Small intestine (tissue), 7 donors: ENCODE data around the gene TLK2. TPM values are rescaled to one million over a fixed set of nuclear protein-coding genes. Genes with fewer than 3 reads are reported as not detected.
"Not testable (repeated sequence)": the region's sequence is repeated elsewhere in the genome, so short reads cannot be mapped to it uniquely, and the experiment has no call there.

Experiments
- DNase-seq, 2 donors: peaks; one replicate each; pipeline versions ENCODE4 v3.0.0 to v3.0.0-alpha.2; 2013
- FAIRE-seq: peaks from 2 replicates; lab custom pipeline; 2012; peaks lifted over from hg19 to GRCh38; lab: Jason Lieb, UNC
- H3K27ac ChIP-seq, 3 donors: one replicate each; pipeline ENCODE4 v1.5.1; 2013; ENCODE audit warnings: low read length in 2 of 3, mild to moderate bottlenecking in 2 of 3, control low read depth in 1 of 3, inconsistent platforms in 1 of 3, low read depth in 1 of 3, moderate library complexity in 1 of 3
- H3K27me3 ChIP-seq, 3 donors: one replicate each; pipeline ENCODE4 v1.6.1; 2013; ENCODE audit warnings: low read length in 3 of 3, inconsistent platforms in 1 of 3; ENCODE audit not compliant: control insufficient read depth in 3 of 3, insufficient read depth in 3 of 3
- H3K36me3 ChIP-seq, 3 donors: one replicate each; pipeline ENCODE4 v1.6.1; 2013; ENCODE audit warnings: low read length in 3 of 3, inconsistent platforms in 1 of 3, low read depth in 1 of 3, mild to moderate bottlenecking in 1 of 3, moderate library complexity in 1 of 3; ENCODE audit not compliant: control insufficient read depth in 3 of 3, insufficient read depth in 2 of 3
- H3K4me1 ChIP-seq, 3 donors: one replicate each; pipeline ENCODE4 v1.6.1; 2013; ENCODE audit warnings: low read length in 2 of 3, inconsistent platforms in 1 of 3, low read depth in 1 of 3, mild to moderate bottlenecking in 1 of 3, moderate library complexity in 1 of 3; ENCODE audit not compliant: control insufficient read depth in 3 of 3, insufficient read depth in 2 of 3
- H3K4me3 ChIP-seq, 3 donors: one replicate each; pipeline ENCODE4 v1.5.1; 2013; ENCODE audit warnings: low read length in 3 of 3, control low read depth in 1 of 3, inconsistent platforms in 1 of 3, low read depth in 1 of 3, mild to moderate bottlenecking in 1 of 3, moderate library complexity in 1 of 3
- H3K9me3 ChIP-seq, 2 donors: one replicate each; pipeline ENCODE4 v1.6.1; 2013; ENCODE audit warnings: low read depth in 1 of 2, low read length in 1 of 2; ENCODE audit not compliant: control insufficient read depth in 2 of 2, insufficient read depth in 1 of 2
- WGBS, 3 donors: extraction: QIAGEN DNeasy Blood & Tissue Kit; methylation state at CpG; one replicate each; pipeline ENCODE4 v1.1.7; 2013; 5-methylcytosine and 5-hydroxymethylcytosine counted together
- polyA plus RNA-seq, 4 donors: library from polyadenylated mRNA; stranded (reverse) in 3 of 4; unstranded in 1 of 4; fragments of 200-250 nt in 3 of 4; fragments of 120-200 nt in 1 of 4; gene quantifications; one replicate each; pipeline versions ENCODE4 v1.2.1 to v1.2.3, GENCODE V29; 2013
- donor health status: healthy with polysubstance abuse.
- donor health status: control.
- donor health status: control.
- donor health status: Bipolar disorder and iron deficiency.
- donor health status: healthy.

The TLK2 gene
- polyA plus RNA-seq, 4 donors, result 13.0 to 30.8 (median 16.2) TPM

DNA sequence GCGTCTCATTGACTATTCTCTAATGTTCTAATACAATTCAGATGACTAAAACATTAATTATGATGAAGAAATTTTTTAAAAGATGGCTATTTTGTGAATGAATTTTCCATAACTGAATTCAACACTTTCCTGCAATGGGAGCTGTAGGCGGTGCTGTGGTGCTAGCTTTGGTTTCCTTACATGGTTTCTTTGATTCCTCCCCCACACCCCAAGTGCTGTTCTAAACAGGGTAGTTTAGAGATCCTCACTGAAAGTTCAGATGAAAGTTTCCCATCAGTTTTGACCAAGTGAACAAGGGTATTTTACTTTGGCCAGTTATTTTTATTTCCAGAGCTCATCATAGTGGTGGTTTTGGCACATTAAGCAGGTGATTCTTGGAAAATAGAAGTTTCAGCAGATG, 122.8 kb downstream of the TLK2 start:
- WGBS, 3 donors, result 84 to 92% (median 90%) methylated on average over 2 of the region's 2 CpGs
- FAIRE-seq, result no peak
- no peaks in the 10 kb centered on the region for H3K9me3 ChIP-seq
- H3K36me3 ChIP-seq, result peaks cover 27 to 32% (median 29%) of the 10 kb centered on the region in 3 donors
- no peak for DNase-seq
- no peaks in the 10 kb centered on the region for H3K4me1 ChIP-seq
- H3K27ac ChIP-seq, result no peak overlapping the region
- H3K4me3 ChIP-seq, result no peak overlapping the region
- H3K27me3 ChIP-seq, result no peaks in the 10 kb centered on the region

DNA sequence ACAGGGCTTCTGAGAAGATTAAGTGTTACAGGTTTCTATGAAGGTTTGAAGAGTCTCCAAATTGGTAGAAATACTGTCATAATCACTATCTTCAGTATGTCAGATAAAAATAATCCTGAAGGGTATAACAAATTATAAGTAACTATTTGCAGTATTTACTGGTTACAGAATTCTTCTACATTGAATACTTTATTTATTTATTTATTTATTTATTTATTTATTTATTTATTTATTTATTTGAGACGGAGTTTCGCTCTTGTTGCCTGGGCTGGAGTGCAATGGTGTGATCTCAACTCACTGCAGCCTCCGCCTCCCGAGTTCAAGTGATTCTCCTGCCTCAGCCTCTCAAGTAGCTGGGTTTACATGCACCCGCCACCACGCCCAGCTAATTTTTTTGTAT, 125.2 kb downstream of the TLK2 start:
- H3K27ac ChIP-seq, DNase-seq, FAIRE-seq, H3K4me3 ChIP-seq, H3K9me3 ChIP-seq, H3K4me1 ChIP-seq, H3K27me3 ChIP-seq: not testable (repeated sequence)
- WGBS, 3 donors, result 97 to 99% (median 98%) methylated on average over 6 of the region's 6 CpGs
- peaks cover 18 to 33% (median 32%) of the 10 kb centered on the region in 3 donors for H3K36me3 ChIP-seq

DNA sequence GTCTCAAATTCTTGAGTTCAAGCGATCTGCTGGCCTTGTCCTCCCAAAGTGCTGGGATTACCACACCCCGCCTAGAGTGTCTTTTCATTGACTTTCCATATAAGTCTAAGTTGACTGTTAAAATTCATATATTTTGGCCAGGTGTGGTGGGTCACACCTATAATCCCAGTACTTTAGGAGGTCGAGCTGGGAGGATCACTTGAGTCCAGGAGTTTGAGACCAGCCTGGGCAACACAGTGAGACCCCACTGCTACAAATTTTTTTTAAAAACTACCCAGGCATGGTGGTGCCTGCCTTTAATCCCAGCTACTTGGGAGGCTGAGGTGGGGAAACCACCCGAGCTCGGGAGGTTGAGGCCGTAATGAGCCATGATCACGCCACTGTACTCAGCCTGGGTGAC, 127.0 kb downstream of the TLK2 start:
- 96 to 98% (median 98%) methylated on average over 7 of the region's 7 CpGs for WGBS, 3 donors

DNA sequence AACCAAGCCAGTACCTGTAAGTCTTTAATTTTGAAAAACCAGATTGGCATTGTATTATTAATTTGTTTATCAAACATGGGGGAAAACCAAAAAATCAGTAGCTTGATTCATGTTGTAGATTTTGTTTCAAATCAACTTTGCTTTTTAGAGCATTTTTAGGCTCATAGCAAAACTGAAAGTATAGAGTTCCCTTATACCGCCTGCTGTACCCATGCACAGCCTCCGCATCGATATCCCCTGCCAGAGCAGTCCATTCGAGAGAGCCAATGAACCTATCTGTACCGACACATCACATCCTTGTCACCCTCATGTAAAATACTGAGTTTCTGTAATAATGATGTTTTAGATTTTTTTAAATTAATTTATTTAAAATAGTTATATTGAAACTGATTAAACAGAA, 132.7 kb downstream of the TLK2 start:
- H3K4me3 ChIP-seq, result no peak overlapping the region
- no peak overlapping the region for H3K27ac ChIP-seq
- FAIRE-seq (no peak), DNase-seq (no peak)
- peaks cover 5 to 49% (median 19%) of the 10 kb centered on the region in 3 donors for H3K36me3 ChIP-seq
- 79 to 90% (median 80%) methylated on average over 5 of the region's 5 CpGs for WGBS, 3 donors
- no peaks in the 10 kb centered on the region for H3K27me3 ChIP-seq
- no peaks in the 10 kb centered on the region for H3K9me3 ChIP-seq
- H3K4me1 ChIP-seq, result no peaks in the 10 kb centered on the region

More for the DNA sequence above, 127.0 kb downstream of the TLK2 start:
- DNase-seq, result no peak
- no peak for FAIRE-seq
- no peaks in the 10 kb centered on the region for H3K9me3 ChIP-seq
- H3K27me3 ChIP-seq, result no peaks in the 10 kb centered on the region
- no peak overlapping the region for H3K4me3 ChIP-seq
- no peak overlapping the region for H3K27ac ChIP-seq
- no peaks in the 10 kb centered on the region for H3K4me1 ChIP-seq
- H3K36me3 ChIP-seq, result peaks cover 20 to 35% (median 25%) of the 10 kb centered on the region in 3 donors

DNA sequence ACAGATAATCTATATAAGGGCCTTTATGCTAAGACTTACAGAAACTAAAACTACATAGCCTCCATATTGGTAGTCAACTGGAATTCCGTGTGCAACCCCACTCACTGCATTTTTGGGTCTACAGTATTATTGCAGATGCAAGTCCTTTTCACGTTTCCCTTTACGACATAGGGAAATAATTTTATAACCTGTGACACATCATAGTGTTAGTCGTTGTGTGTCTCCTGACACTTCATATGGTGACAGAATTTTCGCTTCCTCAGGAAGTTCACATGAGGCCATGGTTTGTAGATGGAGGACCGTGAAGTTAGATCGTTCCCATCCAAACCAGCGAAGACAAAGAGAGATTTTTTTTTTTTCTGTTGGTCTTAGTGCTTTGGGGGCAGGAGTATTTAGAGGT, 133.1 kb downstream of the TLK2 start:
- H3K4me1 ChIP-seq, result no peaks in the 10 kb centered on the region
- no peaks in the 10 kb centered on the region for H3K9me3 ChIP-seq
- 71 to 84% (median 81%) methylated on average over 8 of the region's 8 CpGs for WGBS, 3 donors
- no peaks in the 10 kb centered on the region for H3K27me3 ChIP-seq
- no peak overlapping the region for H3K27ac ChIP-seq
- FAIRE-seq (no peak), DNase-seq (no peak)
- H3K36me3 ChIP-seq, result peaks cover 4 to 51% (median 16%) of the 10 kb centered on the region in 3 donors
- H3K4me3 ChIP-seq, result no peak overlapping the region

DNA sequence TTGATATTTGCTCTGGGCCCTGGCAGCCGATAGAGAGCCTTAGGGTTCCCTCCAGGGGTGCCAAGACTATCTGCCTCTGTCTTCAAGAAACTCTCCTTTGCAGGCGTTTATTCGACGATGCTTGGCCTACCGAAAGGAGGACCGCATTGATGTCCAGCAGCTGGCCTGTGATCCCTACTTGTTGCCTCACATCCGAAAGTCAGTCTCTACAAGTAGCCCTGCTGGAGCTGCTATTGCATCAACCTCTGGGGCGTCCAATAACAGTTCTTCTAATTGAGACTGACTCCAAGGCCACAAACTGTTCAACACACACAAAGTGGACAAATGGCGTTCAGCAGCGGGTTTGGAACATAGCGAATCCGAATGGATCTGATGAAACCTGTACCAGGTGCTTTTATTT, 133.7 kb downstream of the TLK2 start:
- not testable (repeated sequence) for H3K27ac ChIP-seq

DNA sequence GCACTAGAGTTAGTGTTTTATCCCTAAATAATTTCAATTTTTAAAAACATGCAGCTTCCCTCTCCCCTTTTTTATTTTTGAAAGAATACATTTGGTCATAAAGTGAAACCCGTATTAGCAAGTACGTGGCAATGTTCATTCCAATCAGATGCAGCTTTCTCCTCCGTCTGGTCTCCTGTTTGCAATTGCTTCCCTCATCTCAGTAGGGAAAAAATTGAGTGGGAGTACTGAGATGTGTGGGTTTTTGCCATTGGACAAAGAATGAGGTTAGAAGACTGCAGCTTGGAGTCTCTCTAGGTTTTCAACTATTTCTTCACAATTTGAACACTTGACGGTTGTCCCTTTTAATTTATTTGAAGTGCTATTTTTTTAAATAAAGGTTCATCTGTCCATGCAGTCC, 134.5 kb downstream of the TLK2 start:
- not testable (repeated sequence) for FAIRE-seq
- H3K36me3 ChIP-seq, result peaks cover 4 to 52% (median 9%) of the 10 kb centered on the region in 3 donors

More for the DNA sequence above, 133.7 kb downstream of the TLK2 start:
- WGBS, 3 donors, result 84 to 98% (median 87%) methylated on average over 9 to 12 of the region's 12 CpGs
- FAIRE-seq, H3K4me3 ChIP-seq, H3K9me3 ChIP-seq, DNase-seq, H3K4me1 ChIP-seq, H3K27me3 ChIP-seq: not testable (repeated sequence)
- H3K36me3 ChIP-seq, result peaks cover 4 to 51% (median 16%) of the 10 kb centered on the region in 3 donors

DNA sequence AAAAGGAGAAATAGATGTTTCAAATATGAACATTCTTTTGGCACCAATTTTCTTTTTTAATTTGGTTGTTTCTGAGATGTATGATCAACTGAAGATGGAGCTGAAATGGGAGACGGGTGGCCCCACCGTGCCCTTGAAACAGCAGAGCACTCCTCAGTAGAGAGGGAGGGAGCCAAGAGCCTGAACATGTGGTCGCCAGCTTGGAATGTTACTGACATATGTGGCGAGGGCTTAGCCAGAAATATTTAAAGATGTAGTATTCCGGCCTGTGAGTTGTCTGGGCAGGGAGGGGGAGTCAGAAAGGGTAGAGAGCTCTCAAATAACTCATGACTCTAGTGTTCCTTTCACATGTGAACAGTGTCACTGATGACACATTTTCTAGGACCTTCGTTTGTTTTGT, 135.5 kb downstream of the TLK2 start:
- H3K36me3 ChIP-seq, result peaks cover 2 to 58% (median 6%) of the 10 kb centered on the region in 3 donors
- H3K4me3 ChIP-seq, result no peak overlapping the region
- no peaks in the 10 kb centered on the region for H3K4me1 ChIP-seq
- FAIRE-seq (no peak), DNase-seq (no peak)
- H3K27me3 ChIP-seq, result no peaks in the 10 kb centered on the region
- H3K9me3 ChIP-seq, result no peaks in the 10 kb centered on the region
- no peak overlapping the region for H3K27ac ChIP-seq
- WGBS, 3 donors, result 72 to 90% (median 84%) methylated on average over 6 of the region's 6 CpGs

More for the DNA sequence above, 134.5 kb downstream of the TLK2 start:
- not testable (repeated sequence) for H3K27me3 ChIP-seq, DNase-seq, H3K4me1 ChIP-seq, H3K9me3 ChIP-seq, H3K27ac ChIP-seq, H3K4me3 ChIP-seq
- WGBS, 3 donors, result 92 to 99% (median 97%) methylated on average over 4 of the region's 4 CpGs

DNA sequence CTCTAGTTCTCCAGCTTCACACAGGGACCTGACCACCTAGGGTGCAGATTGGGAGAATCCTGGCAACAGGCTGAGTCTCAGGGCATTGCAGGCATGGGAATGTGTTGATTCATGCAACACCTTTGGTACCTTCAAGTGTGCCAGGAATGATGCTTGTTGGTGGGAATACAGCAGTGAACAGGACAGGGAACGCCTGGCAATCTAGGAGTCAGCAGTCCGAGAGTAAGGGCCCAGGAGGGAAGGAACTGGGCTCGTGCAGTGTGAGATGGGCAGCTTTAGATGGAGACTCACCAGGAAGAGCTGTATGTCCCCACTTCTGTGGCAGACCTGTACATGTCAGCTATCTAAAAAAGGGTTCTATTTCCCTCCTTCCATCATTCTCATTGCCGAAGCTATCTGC, 136.9 kb downstream of the TLK2 start:
- DNase-seq (no peak), FAIRE-seq (no peak)
- Histone ChIP-seq H3K27ac (no peak overlapping the region), H3K4me1 (no peaks in the 10 kb centered on the region), H3K27me3 (no peaks in the 10 kb centered on the region), H3K9me3 (no peaks in the 10 kb centered on the region), H3K4me3 (no peak overlapping the region), H3K36me3 (peaks cover 0 to 57% (median 4%) of the 10 kb centered on the region in 3 donors)
- WGBS, 3 donors, result 93 to 98% (median 97%) methylated on average over 4 of the region's 4 CpGs
